Measurements from ENCODE around the gene ABCC3.
A peak's percentile ranks its signal among the peaks of the same experiment; 100 is the strongest.

ABCC3 gene

GRCh38 chr17:50642722-50643656 lies 8.3 kb downstream of the ABCC3 start:
- DNase-seq (ENCODE audit: low spot score), result no peak

- DNase-seq (ENCODE audit: low spot score), result no peak
Measured at GRCh38 chr17:50645748-50646682, 11.3 kb downstream of the ABCC3 start.

- peak; percentile 70 for DNase-seq (ENCODE audit: low spot score)
Measured at GRCh38 chr17:50647187-50647586, 12.5 kb downstream of the ABCC3 start.

- DNase-seq (ENCODE audit: low spot score), result no peak
Measured at GRCh38 chr17:50649042-50649908, 14.6 kb downstream of the ABCC3 start.

- no peak for DNase-seq (ENCODE audit: low spot score)
Measured at GRCh38 chr17:50651661-50652060, 17.0 kb downstream of the ABCC3 start.

GRCh38 chr17:50653738-50654137 lies 19.1 kb downstream of the ABCC3 start:
- DNase-seq (ENCODE audit: low spot score), result no peak

- no peak for DNase-seq (ENCODE audit: low spot score)
Measured at GRCh38 chr17:50656509-50656908, 21.8 kb downstream of the ABCC3 start.

GRCh38 chr17:50657054-50657453 lies 22.4 kb downstream of the ABCC3 start:
- DNase-seq (ENCODE audit: low spot score), result no peak

- no peak for DNase-seq (ENCODE audit: low spot score)
Measured at GRCh38 chr17:50657627-50658026, 22.9 kb downstream of the ABCC3 start.

- DNase-seq (ENCODE audit: low spot score), result no peak
Measured at GRCh38 chr17:50658616-50659015, 23.9 kb downstream of the ABCC3 start.

- no peak for DNase-seq (ENCODE audit: low spot score)
Measured at GRCh38 chr17:50659179-50659578, 24.5 kb downstream of the ABCC3 start.

GRCh38 chr17:50660042-50660886 lies 25.6 kb downstream of the ABCC3 start:
- DNase-seq (ENCODE audit: low spot score), result no peak

- DNase-seq (ENCODE audit: low spot score), result no peak
Measured at GRCh38 chr17:50660887-50661345, 26.2 kb downstream of the ABCC3 start.

- no peak for DNase-seq (ENCODE audit: low spot score)
Measured at GRCh38 chr17:50661348-50661747, 26.7 kb downstream of the ABCC3 start.

- DNase-seq (ENCODE audit: low spot score), result peak; percentile 54
Measured at GRCh38 chr17:50661795-50662391, 27.2 kb downstream of the ABCC3 start.

GRCh38 chr17:50662632-50663225 lies 28.0 kb downstream of the ABCC3 start:
- DNase-seq (ENCODE audit: low spot score), result no peak

- DNase-seq (ENCODE audit: low spot score), result no peak
Measured at GRCh38 chr17:50663812-50664374, 29.2 kb downstream of the ABCC3 start.

GRCh38 chr17:50664788-50665458 lies 30.2 kb downstream of the ABCC3 start:
- DNase-seq (ENCODE audit: low spot score), result no peak

- no peak for DNase-seq (ENCODE audit: low spot score)
Measured at GRCh38 chr17:50665838-50666237, 31.2 kb downstream of the ABCC3 start.
